ENCODE data around the gene ERBIN. TPM values are rescaled to one million over a fixed set of nuclear protein-coding genes. Genes with fewer than 3 reads are reported as not detected.

The ERBIN gene
- polyA plus RNA-seq, 3 donors: 25.2 to 43.3 (median 28.6) TPM

DNA sequence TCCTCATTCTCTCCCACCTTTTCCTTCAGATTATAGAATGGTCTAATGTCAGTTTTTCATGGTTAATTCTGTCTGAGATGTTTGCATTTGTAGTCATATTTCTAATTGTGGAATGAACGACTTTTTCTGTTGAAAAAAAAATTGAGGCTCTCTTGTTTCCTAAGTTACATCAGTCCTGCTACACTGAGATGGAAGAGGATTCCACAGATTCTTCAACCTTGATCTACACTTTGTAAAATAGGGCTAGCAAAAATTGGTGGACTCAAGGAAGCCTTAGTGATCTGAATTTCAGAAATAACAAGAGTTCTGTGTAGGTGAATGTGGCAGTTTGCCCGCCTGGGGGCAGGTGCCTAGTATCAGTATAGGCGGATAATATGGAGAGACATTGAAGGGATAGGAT is 51.9 kb downstream of the ERBIN start:
- Histone ChIP-seq H3K4me3 (replicated peaks in 1 of 3; ENCODE audit: low read depth in 2 of 3, low read length in 3 of 3) (no peak overlapping the region), H3K9me3 (replicated peaks in 1 of 2; ENCODE audit: control insufficient read depth in 1 of 2, insufficient read depth in 1 of 2, low read length in 2 of 2) (no peaks in the 10 kb centered on the region), H3K4me1 (ENCODE audit: control insufficient read depth in 1 of 2, insufficient read depth in 2 of 2, low read length in 2 of 2) (no peaks in the 10 kb centered on the region), H3K79me2 (ENCODE audit: insufficient read depth, low read length) (peaks cover 88% of the 10 kb centered on the region), H4K20me1 (ENCODE audit: insufficient read depth, low read length) (peaks cover 90% of the 10 kb centered on the region), H3K27ac (ENCODE audit: low read depth in 1 of 2, low read length in 2 of 2) (no peak overlapping the region), H3K36me3 (replicated peaks in 1 of 2; ENCODE audit: control insufficient read depth in 1 of 2, insufficient read depth in 2 of 2, low read length in 2 of 2) (peaks cover 0 to 23% of the 10 kb centered on the region in 2 donors), H3K9ac (ENCODE audit: insufficient read depth, low read length, poor library complexity, severe bottlenecking) (no peak overlapping the region), H3K4me2 (replicated peaks; ENCODE audit: extremely low read depth, low read length, poor library complexity, severe bottlenecking) (no peak overlapping the region), H2AFZ (ENCODE audit: insufficient read depth, low read depth, low read length, poor library complexity, severe bottlenecking) (no peak overlapping the region), H3K27me3 (ENCODE audit: control insufficient read depth in 2 of 2, insufficient read depth in 2 of 2, low read length in 2 of 2) (no peaks in the 10 kb centered on the region)
- peaks cover 11 to 18% of the 10 kb centered on the region in 2 donors for H3K36me3 Mint-ChIP-seq
- H3K9me3 Mint-ChIP-seq: peaks cover 0 to 3% (median 0%) of the 10 kb centered on the region in 7 donors
- TF ChIP-seq, protein P1, sequence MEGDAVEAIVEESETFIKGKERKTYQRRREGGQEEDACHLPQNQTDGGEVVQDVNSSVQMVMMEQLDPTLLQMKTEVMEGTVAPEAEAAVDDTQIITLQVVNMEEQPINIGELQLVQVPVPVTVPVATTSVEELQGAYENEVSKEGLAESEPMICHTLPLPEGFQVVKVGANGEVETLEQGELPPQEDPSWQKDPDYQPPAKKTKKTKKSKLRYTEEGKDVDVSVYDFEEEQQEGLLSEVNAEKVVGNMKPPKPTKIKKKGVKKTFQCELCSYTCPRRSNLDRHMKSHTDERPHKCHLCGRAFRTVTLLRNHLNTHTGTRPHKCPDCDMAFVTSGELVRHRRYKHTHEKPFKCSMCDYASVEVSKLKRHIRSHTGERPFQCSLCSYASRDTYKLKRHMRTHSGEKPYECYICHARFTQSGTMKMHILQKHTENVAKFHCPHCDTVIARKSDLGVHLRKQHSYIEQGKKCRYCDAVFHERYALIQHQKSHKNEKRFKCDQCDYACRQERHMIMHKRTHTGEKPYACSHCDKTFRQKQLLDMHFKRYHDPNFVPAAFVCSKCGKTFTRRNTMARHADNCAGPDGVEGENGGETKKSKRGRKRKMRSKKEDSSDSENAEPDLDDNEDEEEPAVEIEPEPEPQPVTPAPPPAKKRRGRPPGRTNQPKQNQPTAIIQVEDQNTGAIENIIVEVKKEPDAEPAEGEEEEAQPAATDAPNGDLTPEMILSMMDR (IDR thresholded peaks at IDR 0.05): no peak
- no peak overlapping the region for H3K4me3 Mint-ChIP-seq
- WGBS (ENCODE audit: insufficient coverage): 93% methylated on average over 3 of the region's 3 CpGs
- H3K27ac Mint-ChIP-seq: peak overlapping the region in 2 of 7 donors; percentile 3 to 35
- peaks cover 7% of the 10 kb centered on the region for H3K4me1 Mint-ChIP-seq
- no peak for DNase-seq
- H3K27me3 Mint-ChIP-seq (ENCODE audit: low read depth in 3 of 3): peaks cover 0 to 2% (median 0%) of the 10 kb centered on the region in 3 donors
- intact Hi-C loops (cut with micrococcal nuclease): no loop called here

DNA sequence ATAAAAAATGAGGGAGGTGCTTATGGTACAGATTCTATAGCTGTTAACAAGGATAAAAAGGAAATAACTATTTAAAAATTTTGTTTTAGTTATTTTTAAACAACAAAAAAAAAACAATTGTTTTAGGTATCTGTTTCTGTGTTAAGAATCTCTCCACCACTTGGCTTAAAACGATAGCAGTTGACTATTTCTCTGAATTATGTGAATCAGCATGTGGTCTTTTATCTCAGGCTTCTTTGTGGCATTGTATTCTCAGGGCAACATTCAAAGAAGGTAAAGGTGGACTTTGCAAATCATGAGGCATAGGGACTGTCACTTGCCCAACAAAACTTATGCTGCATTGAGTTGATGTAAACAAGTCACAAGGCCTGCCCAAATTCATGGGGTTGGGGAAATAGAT is 55.2 kb downstream of the ERBIN start:
- peaks cover 0 to 2% (median 0%) of the 10 kb centered on the region in 3 donors for H3K27me3 Mint-ChIP-seq (ENCODE audit: low read depth in 3 of 3)

More for the DNA sequence above, 55.2 kb downstream of the ERBIN start:
- DNase-seq: no peak
- peak overlapping the region in 1 of 7 donors; percentile 33 for H3K27ac Mint-ChIP-seq
- H3K4me1 Mint-ChIP-seq: peaks cover 15% of the 10 kb centered on the region
- whole genome bisulfite sequencing (ENCODE audit: insufficient coverage): 100% methylated on average over 1 of the region's 1 CpG
- TF ChIP-seq, protein P1 (IDR thresholded peaks at IDR 0.05): no peak
- H3K9ac ChIP-seq (ENCODE audit: insufficient read depth, low read length, poor library complexity, severe bottlenecking): no peak overlapping the region
- no peak overlapping the region for H2AFZ ChIP-seq (ENCODE audit: insufficient read depth, low read depth, low read length, poor library complexity, severe bottlenecking)
- H3K27ac ChIP-seq (ENCODE audit: low read depth in 1 of 2, low read length in 2 of 2): peak overlapping the region in 1 of 2 donors; percentile 29
- H4K20me1 ChIP-seq (ENCODE audit: insufficient read depth, low read length): peaks cover 90% of the 10 kb centered on the region
- H3K27me3 ChIP-seq (ENCODE audit: control insufficient read depth in 2 of 2, insufficient read depth in 2 of 2, low read length in 2 of 2): no peaks in the 10 kb centered on the region
- peaks cover 10 to 18% of the 10 kb centered on the region in 2 donors for H3K36me3 Mint-ChIP-seq
- peaks cover 0 to 2% (median 0%) of the 10 kb centered on the region in 7 donors for H3K9me3 Mint-ChIP-seq
- no peaks in the 10 kb centered on the region for H3K9me3 ChIP-seq (replicated peaks in 1 of 2; ENCODE audit: control insufficient read depth in 1 of 2, insufficient read depth in 1 of 2, low read length in 2 of 2)
- no peak overlapping the region for H3K4me3 ChIP-seq (replicated peaks in 1 of 3; ENCODE audit: low read depth in 2 of 3, low read length in 3 of 3)
- peaks cover 6 to 19% of the 10 kb centered on the region in 2 donors for H3K36me3 ChIP-seq (replicated peaks in 1 of 2; ENCODE audit: control insufficient read depth in 1 of 2, insufficient read depth in 2 of 2, low read length in 2 of 2)
- no peak overlapping the region for H3K4me3 Mint-ChIP-seq
- intact Hi-C loops (cut with micrococcal nuclease): no loop called here
- H3K4me1 ChIP-seq (ENCODE audit: control insufficient read depth in 1 of 2, insufficient read depth in 2 of 2, low read length in 2 of 2): no peaks in the 10 kb centered on the region
- H3K79me2 ChIP-seq (ENCODE audit: insufficient read depth, low read length): peaks cover 89% of the 10 kb centered on the region
- no peak overlapping the region for H3K4me2 ChIP-seq (replicated peaks; ENCODE audit: extremely low read depth, low read length, poor library complexity, severe bottlenecking)
